Neuronal stem cell (in vitro differentiated cells): Measurements from ENCODE around the gene CDK17.

Experiments
- DNase-seq: peaks from one replicate; pipeline ENCODE4 v3.0.0-alpha.2; 2013; ENCODE audit warnings: low spot score
- H2AFZ ChIP-seq: one replicate; pipeline ENCODE4 v1.6.1; 2013; ENCODE audit warnings: mild to moderate bottlenecking, low read length, inconsistent platforms
- H2AK5ac ChIP-seq: 2 replicates; pipeline ENCODE4 v1.6.1; 2013; ENCODE audit warnings: low read depth, mild to moderate bottlenecking, inconsistent platforms, low read length, moderate library complexity, mixed read lengths
- H2BK120ac ChIP-seq: 2 replicates; pipeline ENCODE4 v1.6.1; 2013; ENCODE audit warnings: low read depth, mild to moderate bottlenecking, inconsistent platforms, low read length, moderate library complexity, mixed read lengths
- H2BK12ac ChIP-seq: one replicate; pipeline ENCODE4 v1.6.1; 2013; ENCODE audit warnings: low read length, inconsistent platforms
- H2BK15ac ChIP-seq: 2 replicates; pipeline ENCODE4 v1.6.1; 2013; ENCODE audit warnings: mild to moderate bottlenecking, low read length, inconsistent platforms, mixed read lengths
- H2BK5ac ChIP-seq: one replicate; pipeline ENCODE4 v1.6.1; 2013; ENCODE audit warnings: inconsistent platforms, mild to moderate bottlenecking, low read length, moderate library complexity
- H3K14ac ChIP-seq: one replicate; pipeline ENCODE4 v1.6.1; 2013; ENCODE audit warnings: low read length, inconsistent platforms
- H3K18ac ChIP-seq: 2 replicates; pipeline ENCODE4 v1.6.1; 2013; ENCODE audit warnings: low read length, inconsistent platforms
- H3K23ac ChIP-seq: 2 replicates; pipeline ENCODE4 v1.6.1; 2013; ENCODE audit warnings: low read depth, mild to moderate bottlenecking, mixed read lengths, low read length, inconsistent platforms; ENCODE audit not compliant: poor library complexity
- H3K27ac ChIP-seq: replicated peaks from 3 replicates; pipeline ENCODE4 v1.5.1; 2013; ENCODE audit warnings: low read length, inconsistent platforms
- H3K27me3 ChIP-seq, 3 experiments: 2 replicates each; pipeline ENCODE4 v1.6.1; 2013; ENCODE audit warnings: low read length in 3 of 3, mild to moderate bottlenecking in 2 of 3, inconsistent platforms in 1 of 3, low read depth in 1 of 3, mixed read lengths in 1 of 3, moderate library complexity in 1 of 3; ENCODE audit not compliant: control insufficient read depth in 3 of 3, insufficient read depth in 3 of 3
- H3K36me3 ChIP-seq, 2 donors: replicated peaks in 1 of 2; 2 replicates each; pipeline ENCODE4 v1.6.1; 2013; ENCODE audit warnings: low read length in 2 of 2; ENCODE audit not compliant: control insufficient read depth in 2 of 2, insufficient read depth in 2 of 2
- H3K4ac ChIP-seq: 2 replicates; pipeline ENCODE4 v1.6.1; 2013; ENCODE audit warnings: inconsistent platforms, mild to moderate bottlenecking, low read length, moderate library complexity
- H3K4me1 ChIP-seq, 2 donors: 1 replicate in 1 of 2; 2 replicates in 1 of 2; pipeline ENCODE4 v1.6.1; 2013; ENCODE audit warnings: low read length in 2 of 2, low read depth in 1 of 2; ENCODE audit not compliant: control insufficient read depth in 2 of 2, insufficient read depth in 1 of 2
- H3K4me2 ChIP-seq: one replicate; pipeline ENCODE4 v1.6.1; 2013; ENCODE audit warnings: mild to moderate bottlenecking, low read length, inconsistent platforms; ENCODE audit not compliant: insufficient read depth, poor library complexity, severe bottlenecking
- H3K4me3 ChIP-seq, 2 donors: 2 replicates each; pipeline ENCODE4 v1.5.1; 2013; ENCODE audit warnings: low read length in 2 of 2, mild to moderate bottlenecking in 2 of 2, inconsistent platforms in 1 of 2, moderate library complexity in 1 of 2
- H3K79me1 ChIP-seq: one replicate; pipeline ENCODE4 v1.6.1; 2013; ENCODE audit warnings: low read depth, mild to moderate bottlenecking, inconsistent platforms, low read length, moderate library complexity
- H3K9ac ChIP-seq: one replicate; pipeline ENCODE4 v1.6.1; 2013; ENCODE audit warnings: mild to moderate bottlenecking, low read depth, low read length, inconsistent platforms; ENCODE audit not compliant: poor library complexity
- H3K9me3 ChIP-seq, 2 donors: replicated peaks in 1 of 2; 2 replicates each; pipeline versions ENCODE3 to v1.6.1; 2013; ENCODE audit warnings: low read length in 2 of 2, mild to moderate bottlenecking in 2 of 2, inconsistent platforms in 1 of 2, low read depth in 1 of 2, mixed read lengths in 1 of 2, moderate library complexity in 1 of 2; ENCODE audit not compliant: control insufficient read depth in 2 of 2, insufficient read depth in 1 of 2
- H4K8ac ChIP-seq: one replicate; pipeline ENCODE4 v1.6.1; 2013; ENCODE audit warnings: low read depth, mild to moderate bottlenecking, inconsistent platforms, low read length, moderate library complexity
- H4K91ac ChIP-seq: one replicate; pipeline ENCODE4 v1.6.1; 2013; ENCODE audit warnings: low read length, low read depth, mild to moderate bottlenecking, inconsistent platforms; ENCODE audit not compliant: poor library complexity
- WGBS, 2 donors: extraction: QIAGEN DNeasy Blood & Tissue Kit; methylation state at CpG; one replicate each; pipeline ENCODE4 v1.1.7; 2013; ENCODE audit warnings: missing lambda C conversion rate in 2 of 2, mixed read lengths in 1 of 2; ENCODE audit not compliant: insufficient read length in 2 of 2, insufficient replicate concordance in 1 of 2; ENCODE audit errors: extremely low coverage in 2 of 2; 5-methylcytosine and 5-hydroxymethylcytosine counted together

CDK17 gene

DNA sequence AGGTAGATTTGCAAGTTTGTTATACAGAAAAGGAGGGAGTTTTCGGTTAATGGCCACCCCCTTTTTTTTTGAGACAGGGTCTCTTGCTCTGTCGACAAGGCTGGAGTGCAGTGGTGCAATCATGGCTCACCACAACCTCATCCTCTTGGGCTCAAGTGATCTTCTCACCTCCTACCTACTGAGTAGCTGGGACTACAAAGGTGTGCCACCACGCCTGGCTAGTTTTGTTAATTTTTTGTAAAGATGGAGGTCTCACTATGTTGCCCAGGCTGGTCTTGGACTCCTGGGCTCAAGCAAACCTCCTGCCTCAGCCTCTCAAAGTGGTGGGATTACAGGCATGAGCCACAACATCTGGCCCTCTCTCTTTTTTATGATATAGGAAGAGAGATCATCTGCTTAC lies 94.6 kb downstream of the CDK17 start:
- Histone ChIP-seq H4K8ac (no peak overlapping the region), H2BK12ac (no peak overlapping the region), H2BK120ac (no peak overlapping the region), H3K27me3 (no peaks in the 10 kb centered on the region), H3K36me3 (peaks cover 0 to 23% of the 10 kb centered on the region in 2 donors), H3K4ac (no peak overlapping the region), H3K9me3 (peaks cover 0 to 7% of the 10 kb centered on the region in 2 donors), H3K27ac (no peak overlapping the region), H3K18ac (no peak overlapping the region), H2BK5ac (no peak overlapping the region), H3K9ac (no peak overlapping the region), H2AFZ (no peak overlapping the region), H2AK5ac (no peak overlapping the region), H2BK15ac (no peak overlapping the region), H3K4me2 (no peak overlapping the region), H3K4me3 (no peak overlapping the region), H4K91ac (no peak overlapping the region), H3K14ac (no peak overlapping the region), H3K79me1 (no peaks in the 10 kb centered on the region), H3K4me1 (peaks cover 0 to 12% of the 10 kb centered on the region in 2 donors), H3K23ac (no peak overlapping the region)
- DNase-seq = no peak
- WGBS, 2 donors = no CpG with 5 or more reads among the region's 3 CpGs

DNA sequence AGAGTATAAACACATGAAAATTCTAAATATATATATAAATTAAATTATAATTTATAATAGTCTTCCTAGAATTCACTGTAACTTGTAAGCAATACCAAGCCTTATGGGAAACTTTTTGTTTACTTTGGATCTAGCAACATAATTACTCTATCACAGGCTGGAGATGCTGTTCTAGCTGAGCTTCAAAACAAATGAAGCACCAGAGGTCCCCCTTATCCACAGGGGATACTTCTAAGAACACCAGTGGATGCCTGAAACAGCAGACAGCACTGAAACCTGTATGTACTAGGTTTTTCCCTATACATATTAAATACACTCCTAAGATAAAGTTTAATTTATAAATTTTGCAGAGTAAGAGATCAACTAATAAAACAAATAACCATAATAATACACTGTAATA lies 96.6 kb downstream of the CDK17 start:
- Histone ChIP-seq H3K4ac (no peak overlapping the region), H3K36me3 (peaks cover 0 to 23% of the 10 kb centered on the region in 2 donors), H3K79me1 (no peaks in the 10 kb centered on the region), H2BK15ac (no peak overlapping the region), H2AFZ (no peak overlapping the region), H4K91ac (no peak overlapping the region), H3K27me3 (no peaks in the 10 kb centered on the region), H3K9me3 (no peaks in the 10 kb centered on the region), H2BK12ac (no peak overlapping the region), H3K4me3 (no peak overlapping the region), H2AK5ac (no peak overlapping the region), H3K4me2 (no peak overlapping the region), H3K27ac (no peak overlapping the region), H3K14ac (no peak overlapping the region), H3K4me1 (peaks cover 0 to 12% of the 10 kb centered on the region in 2 donors), H4K8ac (no peak overlapping the region), H3K23ac (no peak overlapping the region), H3K9ac (no peak overlapping the region), H3K18ac (no peak overlapping the region), H2BK5ac (no peak overlapping the region), H2BK120ac (no peak overlapping the region)
- no peak for DNase-seq

DNA sequence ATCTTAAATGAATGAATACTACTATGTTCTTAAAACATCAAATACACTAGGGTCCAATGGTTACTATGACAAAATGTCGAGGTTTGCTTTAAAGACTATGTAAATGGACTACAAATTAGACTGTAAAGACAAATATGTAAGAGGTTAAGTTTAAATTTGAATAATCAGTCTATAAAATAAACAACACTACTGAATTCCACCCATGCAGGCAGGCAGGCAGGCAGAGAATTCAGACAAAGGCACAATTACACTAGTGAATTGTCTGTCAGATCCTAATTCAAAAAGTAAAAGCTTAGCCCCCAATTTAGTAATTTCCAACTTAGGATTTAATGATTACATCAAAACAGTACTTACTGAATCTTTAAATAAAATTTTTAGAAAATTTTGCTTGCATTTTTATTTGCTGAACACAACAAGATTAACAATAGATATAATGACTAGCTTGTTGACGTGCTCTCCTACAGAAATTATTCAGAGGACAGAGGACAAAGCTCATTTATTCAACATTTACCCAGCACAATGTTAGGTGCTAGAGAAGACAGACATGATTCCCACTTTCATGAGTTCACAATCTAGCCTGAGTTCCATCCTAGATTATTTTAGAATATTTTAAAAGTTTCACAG lies 97.4 kb downstream of the CDK17 start:
- Histone ChIP-seq H3K9me3 (no peaks in the 10 kb centered on the region), H3K27ac (no peak overlapping the region), H2BK5ac (no peak overlapping the region), H3K4ac (no peak overlapping the region), H2BK12ac (no peak overlapping the region), H2BK120ac (no peak overlapping the region), H3K79me1 (no peaks in the 10 kb centered on the region), H3K4me3 (no peak overlapping the region), H2AK5ac (no peak overlapping the region), H3K9ac (no peak overlapping the region), H2AFZ (no peak overlapping the region), H2BK15ac (no peak overlapping the region), H4K8ac (no peak overlapping the region), H4K91ac (no peak overlapping the region), H3K27me3 (no peaks in the 10 kb centered on the region), H3K4me1 (peaks cover 0 to 12% of the 10 kb centered on the region in 2 donors), H3K14ac (no peak overlapping the region), H3K4me2 (no peak overlapping the region), H3K23ac (no peak overlapping the region), H3K18ac (no peak overlapping the region), H3K36me3 (peaks cover 0 to 26% of the 10 kb centered on the region in 2 donors)
- no peak for DNase-seq
- WGBS, 2 donors = no CpG with 5 or more reads among the region's 2 CpGs

DNA sequence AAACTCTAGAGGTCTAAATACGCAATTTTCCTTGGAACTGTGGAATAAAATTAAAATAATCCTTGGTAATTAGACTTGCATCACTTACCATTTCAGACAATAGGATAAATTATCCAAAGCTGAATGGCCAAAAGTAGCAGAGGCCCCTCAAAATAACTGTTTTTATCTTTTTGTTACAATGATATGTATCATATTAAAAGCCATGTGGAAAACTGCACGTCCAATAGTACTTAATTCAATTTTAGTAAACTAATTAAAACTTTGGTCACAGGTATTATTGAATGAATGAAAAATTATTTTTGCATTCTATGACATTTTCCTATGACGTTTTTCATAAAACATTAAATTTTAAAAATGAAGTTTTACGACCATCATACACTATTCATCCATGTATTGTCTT lies 98.5 kb downstream of the CDK17 start:
- no peak overlapping the region for H3K18ac ChIP-seq
- no peak overlapping the region for H3K4ac ChIP-seq
- H3K4me1 ChIP-seq = peaks cover 0 to 12% of the 10 kb centered on the region in 2 donors
- H3K27me3 ChIP-seq = no peaks in the 10 kb centered on the region
- no peak overlapping the region for H4K8ac ChIP-seq
- H2AFZ ChIP-seq = no peak overlapping the region
- no peak overlapping the region for H3K14ac ChIP-seq
- H3K4me3 ChIP-seq = no peak overlapping the region
- no peak overlapping the region for H3K4me2 ChIP-seq
- H2BK120ac ChIP-seq = no peak overlapping the region
- H4K91ac ChIP-seq = no peak overlapping the region
- WGBS, 2 donors = no CpG with 5 or more reads among the region's 4 CpGs
- no peak overlapping the region for H3K23ac ChIP-seq
- no peak overlapping the region for H3K9ac ChIP-seq
- peaks cover 0 to 37% of the 10 kb centered on the region in 2 donors for H3K36me3 ChIP-seq
- H3K9me3 ChIP-seq = no peaks in the 10 kb centered on the region
- H2AK5ac ChIP-seq = no peak overlapping the region
- H3K27ac ChIP-seq = no peak overlapping the region
- DNase-seq = no peak
- no peak overlapping the region for H2BK5ac ChIP-seq
- no peak overlapping the region for H2BK12ac ChIP-seq
- H2BK15ac ChIP-seq = no peak overlapping the region
- no peaks in the 10 kb centered on the region for H3K79me1 ChIP-seq
